ENCODE measurements around the gene IL22RA1. TPM values are rescaled to one million over a fixed set of nuclear protein-coding genes. Genes with fewer than 3 reads are reported as not detected.

The IL22RA1 gene
- total RNA-seq, 4 donors from 2014 or later = 0.23 TPM; not detected in 3

DNA sequence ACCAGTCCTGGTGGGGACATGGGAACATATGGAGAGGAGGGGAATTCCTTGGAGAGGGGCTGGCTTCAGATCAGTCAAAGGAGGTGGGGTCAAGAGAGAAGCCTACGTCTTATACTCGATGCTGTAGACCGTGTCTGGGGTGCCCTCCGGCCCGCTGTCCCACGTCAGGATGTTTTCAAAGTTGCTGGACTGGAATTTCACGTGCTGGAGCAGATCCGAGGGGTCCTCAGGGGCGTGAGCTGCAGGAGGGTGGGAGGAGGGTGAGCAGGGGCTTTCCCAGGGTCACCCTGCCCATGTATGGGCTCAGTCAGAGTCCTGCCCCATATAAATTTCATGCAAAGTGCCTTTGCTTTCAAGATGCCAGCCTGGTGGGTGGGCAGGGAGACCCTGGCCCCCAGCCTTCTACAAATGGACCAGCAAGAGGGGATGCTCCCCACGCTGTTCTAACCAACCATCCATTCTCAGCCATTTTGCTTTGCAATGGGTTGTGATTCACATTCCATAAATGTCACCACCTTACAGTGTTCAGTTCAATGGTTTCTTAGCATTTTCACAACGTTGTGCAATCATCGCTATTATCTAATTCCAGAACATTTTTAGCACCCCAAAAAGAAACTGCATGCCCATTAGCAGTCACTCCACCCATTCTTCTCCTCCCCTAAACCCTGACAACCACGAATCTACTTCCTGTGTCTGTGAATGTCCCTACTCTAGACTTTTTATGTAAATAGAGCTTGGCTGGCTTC is 4.3 kb downstream of the IL22RA1 start:
- DNase-seq (ENCODE audit: extremely low spot score) = no peak
- Histone ChIP-seq H3K27me3 (peaks cover 0 to 24% (median 0%) of the 10 kb centered on the region in 4 donors), H3K4me3 (no peak overlapping the region), H3K36me3 (no peaks in the 10 kb centered on the region), H3K9me3 (no peaks in the 10 kb centered on the region), H3K4me1 (peaks cover 0 to 5% (median 0%) of the 10 kb centered on the region in 4 donors), H3K27ac (replicated peaks in 1 of 4) (no peak overlapping the region)
- intact Hi-C loops (cut with DNase I) = no loop called here
- no peak for TF ChIP-seq POLR2AphosphoS5 (IDR thresholded peaks at IDR 0.05)
- TF ChIP-seq, protein P1, sequence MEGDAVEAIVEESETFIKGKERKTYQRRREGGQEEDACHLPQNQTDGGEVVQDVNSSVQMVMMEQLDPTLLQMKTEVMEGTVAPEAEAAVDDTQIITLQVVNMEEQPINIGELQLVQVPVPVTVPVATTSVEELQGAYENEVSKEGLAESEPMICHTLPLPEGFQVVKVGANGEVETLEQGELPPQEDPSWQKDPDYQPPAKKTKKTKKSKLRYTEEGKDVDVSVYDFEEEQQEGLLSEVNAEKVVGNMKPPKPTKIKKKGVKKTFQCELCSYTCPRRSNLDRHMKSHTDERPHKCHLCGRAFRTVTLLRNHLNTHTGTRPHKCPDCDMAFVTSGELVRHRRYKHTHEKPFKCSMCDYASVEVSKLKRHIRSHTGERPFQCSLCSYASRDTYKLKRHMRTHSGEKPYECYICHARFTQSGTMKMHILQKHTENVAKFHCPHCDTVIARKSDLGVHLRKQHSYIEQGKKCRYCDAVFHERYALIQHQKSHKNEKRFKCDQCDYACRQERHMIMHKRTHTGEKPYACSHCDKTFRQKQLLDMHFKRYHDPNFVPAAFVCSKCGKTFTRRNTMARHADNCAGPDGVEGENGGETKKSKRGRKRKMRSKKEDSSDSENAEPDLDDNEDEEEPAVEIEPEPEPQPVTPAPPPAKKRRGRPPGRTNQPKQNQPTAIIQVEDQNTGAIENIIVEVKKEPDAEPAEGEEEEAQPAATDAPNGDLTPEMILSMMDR (IDR thresholded peaks at IDR 0.05) = no peak
- no peak for TF ChIP-seq POLR2A (IDR thresholded peaks at IDR 0.05; ENCODE audit: low read depth)
- no peak for TF ChIP-seq EP300 (IDR thresholded peaks at IDR 0.05)
- 63% methylated on average over 9 of the region's 13 CpGs for WGBS

DNA sequence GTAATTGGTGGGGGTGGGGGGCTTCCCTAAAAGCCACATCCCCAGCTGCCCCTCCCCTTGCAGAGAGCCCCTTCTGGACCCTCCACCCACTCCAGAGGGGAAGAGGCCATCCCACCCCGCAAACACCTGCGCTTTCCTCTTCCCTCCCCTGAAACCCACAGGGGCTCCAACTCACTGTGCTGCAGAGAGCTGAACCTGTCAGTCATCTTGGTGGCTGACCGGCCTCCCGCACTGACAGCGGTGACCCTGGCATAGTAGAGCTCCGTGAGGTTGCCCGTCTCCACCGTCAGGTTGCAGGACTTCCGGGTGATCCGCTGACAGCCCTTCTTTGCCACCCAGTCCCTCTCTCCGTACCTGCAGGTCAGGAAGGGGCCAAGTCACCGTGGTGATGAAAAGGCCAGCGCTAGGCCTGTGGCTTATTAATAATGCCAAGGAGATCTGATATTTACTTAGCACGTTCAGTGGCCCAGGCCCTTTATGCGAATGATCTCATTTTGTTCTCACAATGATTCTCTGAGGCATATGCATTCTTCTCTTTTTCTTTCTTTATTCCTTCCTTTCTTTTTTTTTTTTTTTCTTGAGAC is 5.9 kb downstream of the IL22RA1 start:
- no peak overlapping the region for H3K4me3 ChIP-seq
- no peak for DNase-seq (ENCODE audit: extremely low spot score)
- WGBS = 86% methylated on average over 15 of the region's 15 CpGs

DNA sequence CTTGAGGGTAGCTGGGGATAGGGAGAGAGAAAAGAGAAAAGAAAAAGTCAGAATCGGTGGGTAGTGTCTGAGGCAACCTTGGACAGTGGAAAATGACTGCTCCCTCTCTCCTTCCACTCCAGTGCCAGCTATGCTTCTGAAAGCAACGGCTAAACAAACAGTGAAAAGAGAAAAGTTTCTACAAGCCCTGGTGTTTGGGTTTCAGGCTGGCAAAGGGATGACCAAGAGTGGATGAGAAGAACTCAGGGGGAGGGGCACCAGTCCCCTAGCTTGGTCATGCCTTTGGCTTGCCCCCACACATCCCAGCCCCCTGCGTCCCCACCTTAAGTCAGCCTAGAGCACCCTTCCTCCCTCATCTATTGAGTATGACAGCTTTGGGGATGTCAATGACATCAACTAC is 8.6 kb downstream of the IL22RA1 start:
- Histone ChIP-seq H3K27me3 (peaks cover 0 to 4% (median 0%) of the 10 kb centered on the region in 4 donors), H3K36me3 (no peaks in the 10 kb centered on the region), H3K27ac (replicated peaks in 1 of 4) (no peak overlapping the region), H3K4me1 (no peaks in the 10 kb centered on the region), H3K9me3 (peaks cover 0 to 15% (median 7%) of the 10 kb centered on the region in 4 donors), H3K4me3 (no peak overlapping the region)
- intact Hi-C loops (cut with DNase I) = no loop called here
- TF ChIP-seq EP300 (IDR thresholded peaks at IDR 0.05) (no peak), POLR2A (IDR thresholded peaks at IDR 0.05; ENCODE audit: low read depth) (no peak), POLR2AphosphoS5 (IDR thresholded peaks at IDR 0.05) (no peak)
- TF ChIP-seq, protein P1 (IDR thresholded peaks at IDR 0.05) = no peak
- whole genome bisulfite sequencing = 79% methylated on average over 2 of the region's 3 CpGs
- DNase-seq (ENCODE audit: extremely low spot score) = no peak

More for the DNA sequence above, 5.9 kb downstream of the IL22RA1 start:
- peaks cover 0 to 22% (median 0%) of the 10 kb centered on the region in 4 donors for H3K27me3 ChIP-seq
- no peaks in the 10 kb centered on the region for H3K36me3 ChIP-seq
- H3K9me3 ChIP-seq = no peaks in the 10 kb centered on the region
- no peaks in the 10 kb centered on the region for H3K4me1 ChIP-seq
- H3K27ac ChIP-seq (replicated peaks in 1 of 4) = no peak overlapping the region
- TF ChIP-seq, protein P1 (IDR thresholded peaks at IDR 0.05) = no peak
- TF ChIP-seq POLR2AphosphoS5 (IDR thresholded peaks at IDR 0.05) (no peak), POLR2A (IDR thresholded peaks at IDR 0.05; ENCODE audit: low read depth) (no peak), EP300 (IDR thresholded peaks at IDR 0.05) (no peak)
- intact Hi-C loops (cut with DNase I) = no loop called here

DNA sequence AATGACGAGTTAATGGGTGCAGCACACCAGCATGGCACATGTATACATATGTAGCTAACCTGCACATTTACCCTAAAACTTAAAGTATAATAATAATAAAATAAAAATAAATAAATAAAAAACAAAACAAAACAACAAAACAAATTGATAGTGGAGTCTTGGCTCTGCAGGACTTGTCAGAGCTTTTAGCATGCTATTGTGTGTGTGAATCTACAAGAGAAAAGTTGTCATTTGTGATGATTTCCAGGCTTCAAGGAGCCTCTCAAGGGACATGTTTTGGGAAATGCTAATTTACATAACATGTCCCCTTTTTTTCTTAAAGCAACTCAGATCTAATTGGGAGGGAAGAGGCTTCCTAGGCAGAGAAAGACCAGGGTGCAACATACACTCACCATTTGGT is 9.1 kb downstream of the IL22RA1 start:
- intact Hi-C loops (cut with DNase I) = no loop called here
- Histone ChIP-seq H3K9me3 (peaks cover 0 to 16% (median 7%) of the 10 kb centered on the region in 4 donors), H3K27ac (replicated peaks in 1 of 4) (no peak overlapping the region), H3K36me3 (no peaks in the 10 kb centered on the region), H3K4me1 (no peaks in the 10 kb centered on the region), H3K4me3 (no peak overlapping the region), H3K27me3 (peaks cover 0 to 4% (median 0%) of the 10 kb centered on the region in 4 donors)
- 74% methylated on average over 1 of the region's 1 CpG for WGBS
- TF ChIP-seq POLR2A (IDR thresholded peaks at IDR 0.05; ENCODE audit: low read depth) = no peak
- TF ChIP-seq, protein P1 (IDR thresholded peaks at IDR 0.05) = no peak
- TF ChIP-seq POLR2AphosphoS5 (IDR thresholded peaks at IDR 0.05) = no peak
- no peak for TF ChIP-seq EP300 (IDR thresholded peaks at IDR 0.05)
- no peak for DNase-seq (ENCODE audit: extremely low spot score)

All from esophagus muscularis mucosa (tissue), 4 donors.